Lower leg skin (tissue), 3 donors: ENCODE data around the gene HDAC1.
A peak's percentile ranks its signal among the peaks of the same experiment; 100 is the strongest.

Experiments
- POLR2A ChIP-seq, 2 donors: fragments of 450-650 bp; IDR thresholded peaks; one replicate each; pipeline ENCODE4 v1.6.1; 2016 to 2017; ENCODE audit warnings: antibody characterized with exemption in 2 of 2, mild to moderate bottlenecking in 1 of 2, moderate library complexity in 1 of 2
- TF ChIP-seq, protein P1 (sequence below), 3 donors: fragments of 450-650 bp; IDR thresholded peaks; one replicate each; pipeline ENCODE4 v1.5.1; 2016; ENCODE audit warnings: antibody characterized with exemption in 3 of 3, mild to moderate bottlenecking in 3 of 3, moderate library complexity in 2 of 3

GRCh38 chr1:32247983-32248889, 43.6 kb upstream of the HDAC1 start:
- TF ChIP-seq, protein P1, sequence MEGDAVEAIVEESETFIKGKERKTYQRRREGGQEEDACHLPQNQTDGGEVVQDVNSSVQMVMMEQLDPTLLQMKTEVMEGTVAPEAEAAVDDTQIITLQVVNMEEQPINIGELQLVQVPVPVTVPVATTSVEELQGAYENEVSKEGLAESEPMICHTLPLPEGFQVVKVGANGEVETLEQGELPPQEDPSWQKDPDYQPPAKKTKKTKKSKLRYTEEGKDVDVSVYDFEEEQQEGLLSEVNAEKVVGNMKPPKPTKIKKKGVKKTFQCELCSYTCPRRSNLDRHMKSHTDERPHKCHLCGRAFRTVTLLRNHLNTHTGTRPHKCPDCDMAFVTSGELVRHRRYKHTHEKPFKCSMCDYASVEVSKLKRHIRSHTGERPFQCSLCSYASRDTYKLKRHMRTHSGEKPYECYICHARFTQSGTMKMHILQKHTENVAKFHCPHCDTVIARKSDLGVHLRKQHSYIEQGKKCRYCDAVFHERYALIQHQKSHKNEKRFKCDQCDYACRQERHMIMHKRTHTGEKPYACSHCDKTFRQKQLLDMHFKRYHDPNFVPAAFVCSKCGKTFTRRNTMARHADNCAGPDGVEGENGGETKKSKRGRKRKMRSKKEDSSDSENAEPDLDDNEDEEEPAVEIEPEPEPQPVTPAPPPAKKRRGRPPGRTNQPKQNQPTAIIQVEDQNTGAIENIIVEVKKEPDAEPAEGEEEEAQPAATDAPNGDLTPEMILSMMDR (IDR thresholded peaks at IDR 0.05): peak in 1 of 3 donors; percentile 62
- TF ChIP-seq POLR2A (IDR thresholded peaks at IDR 0.05): no peak
